ENCODE results near the gene UBALD1.
"Not testable (repeated sequence)": the region's sequence is repeated elsewhere in the genome, so short reads cannot be mapped to it uniquely, and the experiment has no call there.

The UBALD1 gene

GRCh38 chr16:4614571-4615383 is at the start of gene UBALD1:
UBALD1 (minus strand) TSS chr16:4614888; CDS start chr16:4614797, 91 bp downstream.
- intact Hi-C loops (cut with DNase I): no loop called here
- DNase-seq: peak; percentile 72 to 95 (median 87)

GRCh38 chr16:4663777-4664465 is 49.2 kb upstream of the UBALD1 start:
- DNase-seq: peak in 33 of 42 donors; percentile 34 to 76 (median 58)
- intact Hi-C loops (cut with DNase I): no loop called here

- intact Hi-C loops (cut with DNase I): no loop called here
- DNase-seq: no peak
Measured at GRCh38 chr16:4663465-4663776, 48.7 kb upstream of the UBALD1 start.

GRCh38 chr16:4661661-4662060 is 47.0 kb upstream of the UBALD1 start:
- peak in 27 of 42 donors; percentile 27 to 71 (median 53) for DNase-seq
- intact Hi-C loops (cut with DNase I): no loop called here

- intact Hi-C loops (cut with DNase I): no loop called here
- peak; percentile 64 to 96 (median 86) for DNase-seq
Measured at GRCh38 chr16:4660454-4661007, 45.8 kb upstream of the UBALD1 start.

GRCh38 chr16:4659363-4660353 is 45.0 kb upstream of the UBALD1 start:
- intact Hi-C loops (cut with DNase I): no loop called here
- no peak for DNase-seq

- DNase-seq: no peak
- intact Hi-C loops (cut with DNase I): no loop called here
Measured at GRCh38 chr16:4656695-4657686, 42.3 kb upstream of the UBALD1 start.

GRCh38 chr16:4656221-4656620 is 41.5 kb upstream of the UBALD1 start:
- intact Hi-C loops (cut with DNase I): no loop called here
- no peak for DNase-seq

GRCh38 chr16:4655801-4656200 is 41.1 kb upstream of the UBALD1 start:
- DNase-seq: no peak
- intact Hi-C loops (cut with DNase I): no loop called here

- DNase-seq: no peak
- intact Hi-C loops (cut with DNase I): no loop called here
Measured at GRCh38 chr16:4654964-4655590, 40.4 kb upstream of the UBALD1 start.

- no peak for DNase-seq
- intact Hi-C loops (cut with DNase I): no loop called here
Measured at GRCh38 chr16:4654011-4654963, 39.6 kb upstream of the UBALD1 start.

- intact Hi-C loops (cut with DNase I): no loop called here
Measured at GRCh38 chr16:4652561-4652960, 37.9 kb upstream of the UBALD1 start.

GRCh38 chr16:4651827-4652226 is 37.1 kb upstream of the UBALD1 start:
- DNase-seq: no peak
- intact Hi-C loops (cut with DNase I): no loop called here

More at GRCh38 chr16:4652561-4652960, 37.9 kb upstream of the UBALD1 start:
- no peak for DNase-seq

GRCh38 chr16:4650443-4651074 is 35.9 kb upstream of the UBALD1 start:
- intact Hi-C loops (cut with DNase I): not testable (repeated sequence)
- peak in 9 of 42 donors; percentile 26 to 74 (median 53) for DNase-seq

- intact Hi-C loops (cut with DNase I): no loop called here
- no peak for DNase-seq
Measured at GRCh38 chr16:4649744-4650442, 35.2 kb upstream of the UBALD1 start.
